ENCODE measurements around the gene TRIM25.

The TRIM25 gene

DNA sequence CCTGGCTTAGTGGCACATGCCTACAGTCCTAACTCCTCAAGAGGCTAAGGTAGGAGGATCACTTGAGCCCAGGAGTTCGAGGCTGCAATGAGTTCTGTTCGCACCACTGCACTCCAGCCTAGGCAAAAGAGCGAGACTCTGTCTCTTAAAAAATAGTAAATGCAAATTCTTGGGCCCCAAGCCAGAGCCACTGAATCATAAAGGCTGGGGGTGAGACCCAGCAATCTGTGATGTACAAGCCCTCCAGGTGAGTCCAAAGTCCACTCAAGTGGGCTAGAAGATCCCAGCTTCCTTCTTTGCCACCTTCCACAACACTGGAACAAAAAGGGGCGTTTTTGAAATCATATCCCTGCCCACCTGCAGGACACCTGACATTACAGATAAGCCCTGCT is 16.9 kb downstream of the TRIM25 start:
- TF ChIP-seq, protein P1, sequence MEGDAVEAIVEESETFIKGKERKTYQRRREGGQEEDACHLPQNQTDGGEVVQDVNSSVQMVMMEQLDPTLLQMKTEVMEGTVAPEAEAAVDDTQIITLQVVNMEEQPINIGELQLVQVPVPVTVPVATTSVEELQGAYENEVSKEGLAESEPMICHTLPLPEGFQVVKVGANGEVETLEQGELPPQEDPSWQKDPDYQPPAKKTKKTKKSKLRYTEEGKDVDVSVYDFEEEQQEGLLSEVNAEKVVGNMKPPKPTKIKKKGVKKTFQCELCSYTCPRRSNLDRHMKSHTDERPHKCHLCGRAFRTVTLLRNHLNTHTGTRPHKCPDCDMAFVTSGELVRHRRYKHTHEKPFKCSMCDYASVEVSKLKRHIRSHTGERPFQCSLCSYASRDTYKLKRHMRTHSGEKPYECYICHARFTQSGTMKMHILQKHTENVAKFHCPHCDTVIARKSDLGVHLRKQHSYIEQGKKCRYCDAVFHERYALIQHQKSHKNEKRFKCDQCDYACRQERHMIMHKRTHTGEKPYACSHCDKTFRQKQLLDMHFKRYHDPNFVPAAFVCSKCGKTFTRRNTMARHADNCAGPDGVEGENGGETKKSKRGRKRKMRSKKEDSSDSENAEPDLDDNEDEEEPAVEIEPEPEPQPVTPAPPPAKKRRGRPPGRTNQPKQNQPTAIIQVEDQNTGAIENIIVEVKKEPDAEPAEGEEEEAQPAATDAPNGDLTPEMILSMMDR (IDR thresholded peaks at IDR 0.05; ENCODE audit: control insufficient read depth, extremely low read depth, insufficient read depth), result no peak
- DNase-seq (ENCODE audit: low read depth), result no peak
- no peak overlapping the region for H3K4me3 ChIP-seq (ENCODE audit: low read depth, low read length)

DNA sequence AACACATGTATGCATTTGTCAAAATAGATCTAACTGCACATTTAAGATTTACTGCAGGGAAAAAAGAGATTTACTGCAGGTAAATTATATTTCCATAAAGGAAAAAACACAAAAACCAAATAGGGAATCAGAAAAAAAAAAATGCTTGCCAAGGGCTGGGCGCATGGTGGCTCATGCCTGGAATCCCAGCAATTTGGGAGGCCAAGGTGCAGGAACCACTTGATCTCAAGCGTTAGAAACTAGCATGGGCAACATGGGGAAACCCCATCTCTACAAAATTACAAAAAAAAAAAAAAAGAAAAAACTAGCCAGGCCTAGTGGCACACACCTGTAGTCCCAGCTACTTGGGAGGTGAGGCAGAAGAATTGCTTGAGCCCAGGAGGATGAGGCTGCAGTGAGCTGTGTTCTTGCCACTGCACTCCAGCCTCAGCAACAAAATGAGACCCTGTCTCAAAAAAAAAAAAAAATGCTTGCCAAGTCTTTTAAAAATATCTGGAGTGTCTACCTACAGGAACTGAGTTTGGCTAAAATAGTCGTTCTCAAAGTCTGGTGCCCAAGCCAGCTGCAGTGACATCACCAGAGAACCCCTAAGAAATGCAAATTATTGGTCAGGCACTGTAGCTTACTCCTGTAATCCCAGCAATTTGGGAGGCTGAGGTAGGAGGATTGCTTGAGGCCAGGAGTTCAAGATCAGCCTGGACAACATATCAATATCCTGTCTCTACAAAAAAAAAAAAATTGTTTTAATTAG is 17.5 kb downstream of the TRIM25 start:
- TF ChIP-seq, protein P1 (IDR thresholded peaks at IDR 0.05; ENCODE audit: control insufficient read depth, extremely low read depth, insufficient read depth), result no peak
- no peak overlapping the region for H3K4me3 ChIP-seq (ENCODE audit: low read depth, low read length)
- DNase-seq (ENCODE audit: low read depth), result no peak

DNA sequence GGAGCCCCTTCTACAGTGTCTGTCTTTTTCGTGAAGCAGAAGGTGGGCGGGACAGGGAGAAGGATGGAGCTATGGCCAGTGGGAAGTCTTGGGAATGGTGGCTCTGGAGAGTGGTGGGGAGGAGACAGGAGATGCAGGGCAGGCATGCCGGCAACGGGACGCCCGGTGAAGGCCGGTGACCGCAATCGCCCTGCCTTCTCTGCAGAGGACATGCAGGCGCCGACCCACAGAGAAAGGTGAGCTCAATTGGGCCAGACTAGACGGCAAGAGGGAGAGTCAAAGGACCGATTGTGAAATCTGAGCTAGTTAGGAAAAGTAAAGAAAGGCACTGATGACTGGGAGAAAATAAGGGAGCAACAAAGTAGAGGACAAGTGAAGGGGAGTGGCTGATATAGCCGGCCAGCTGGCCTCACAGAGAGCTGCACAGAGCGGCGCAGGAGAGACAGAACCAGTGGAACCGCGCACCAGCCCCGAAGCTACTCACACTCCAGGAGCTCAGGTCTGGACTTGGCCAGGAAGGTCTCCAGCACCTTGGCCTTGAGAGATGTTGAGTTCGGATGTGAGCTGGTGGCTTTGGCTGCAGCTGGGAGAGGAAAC is 18.9 kb downstream of the TRIM25 start:
- no peak for DNase-seq (ENCODE audit: low read depth)
- TF ChIP-seq, protein P1 (IDR thresholded peaks at IDR 0.05; ENCODE audit: control insufficient read depth, extremely low read depth, insufficient read depth), result no peak
- no peak overlapping the region for H3K4me3 ChIP-seq (ENCODE audit: low read depth, low read length)

DNA sequence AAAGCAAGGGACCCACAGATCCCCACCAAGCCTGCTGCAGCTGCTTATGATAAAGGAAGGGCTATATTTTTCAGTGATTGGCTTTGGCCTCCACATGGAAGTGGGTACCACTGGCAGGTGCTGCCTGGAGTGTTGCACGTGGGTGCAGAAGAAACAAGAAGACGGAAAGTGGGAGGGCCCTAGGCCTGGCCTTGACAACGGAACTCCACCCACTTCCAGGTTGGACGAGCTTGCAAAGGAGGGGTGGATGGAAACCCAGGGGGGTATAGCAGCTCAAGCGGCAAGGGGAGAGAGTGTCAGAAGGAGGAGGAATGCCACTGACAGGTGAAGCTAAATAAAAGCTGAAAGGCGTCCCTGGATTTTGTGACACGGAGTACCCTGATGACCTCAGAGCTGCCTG is 20.3 kb downstream of the TRIM25 start:
- TF ChIP-seq, protein P1 (IDR thresholded peaks at IDR 0.05; ENCODE audit: control insufficient read depth, extremely low read depth, insufficient read depth), result no peak
- no peak for DNase-seq (ENCODE audit: low read depth)
- H3K4me3 ChIP-seq (ENCODE audit: low read depth, low read length), result no peak overlapping the region

DNA sequence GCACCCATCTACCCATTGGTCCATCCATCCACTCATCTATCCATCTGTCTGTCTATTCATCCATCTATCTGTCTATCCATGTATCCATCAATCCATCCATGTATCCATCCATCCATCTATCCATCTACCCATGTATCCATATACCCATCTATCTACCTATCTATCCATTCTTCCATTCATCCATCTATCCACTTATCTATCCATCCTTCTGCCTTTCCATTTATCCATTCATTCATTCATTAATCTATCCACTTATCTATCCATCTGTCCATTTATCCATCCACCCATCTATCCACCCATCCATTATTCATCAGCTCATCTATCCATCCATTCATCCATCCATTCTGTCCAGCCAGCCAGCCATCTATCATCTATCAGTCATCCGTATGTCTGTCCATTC is 21.5 kb downstream of the TRIM25 start:
- no peak overlapping the region for H3K4me3 ChIP-seq (ENCODE audit: low read depth, low read length)
- no peak for DNase-seq (ENCODE audit: low read depth)
- TF ChIP-seq, protein P1 (IDR thresholded peaks at IDR 0.05; ENCODE audit: control insufficient read depth, extremely low read depth, insufficient read depth), result no peak

DNA sequence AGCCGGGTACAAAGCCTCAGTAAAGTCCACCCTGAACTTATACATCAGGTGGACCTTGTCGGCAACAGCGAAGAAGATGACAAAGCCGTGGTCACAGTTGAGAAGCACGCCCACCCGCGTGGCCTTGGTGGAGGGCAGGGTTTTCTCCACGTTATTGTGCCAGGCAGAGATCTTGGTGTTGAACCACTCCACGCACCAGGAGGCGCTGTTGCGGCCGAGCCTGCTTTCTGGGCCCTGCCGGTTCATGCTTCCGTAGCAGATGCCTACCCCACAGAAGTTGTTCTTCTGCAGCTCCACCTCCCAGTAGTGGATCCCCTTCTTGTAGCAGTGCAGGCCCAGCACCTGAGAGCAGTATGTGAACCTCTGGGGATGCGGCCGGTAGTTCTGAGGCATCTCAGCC is 22.1 kb downstream of the TRIM25 start:
- TF ChIP-seq, protein P1 (IDR thresholded peaks at IDR 0.05; ENCODE audit: control insufficient read depth, extremely low read depth, insufficient read depth), result peak; percentile 33
- no peak for DNase-seq (ENCODE audit: low read depth)
- no peak overlapping the region for H3K4me3 ChIP-seq (ENCODE audit: low read depth, low read length)

Data from LNCaP clone FGC (cell line).